GM19455 (cell line): ENCODE data around the gene SEC14L5.
"Not testable (repeated sequence)": the region's sequence is repeated elsewhere in the genome, so short reads cannot be mapped to it uniquely, and the experiment has no call there.

Experiments used
- ATAC-seq: cut with Tn5 transposase; IDR thresholded peaks from one replicate; pipeline ENCODE4 v1.9.1; 2021; ENCODE audit not compliant: unreplicated experiment

Gene SEC14L5

GRCh38 chr16:4949986-4950385 is 8.1 kb upstream of the SEC14L5 start:
- no peak for ATAC-seq

DNA sequence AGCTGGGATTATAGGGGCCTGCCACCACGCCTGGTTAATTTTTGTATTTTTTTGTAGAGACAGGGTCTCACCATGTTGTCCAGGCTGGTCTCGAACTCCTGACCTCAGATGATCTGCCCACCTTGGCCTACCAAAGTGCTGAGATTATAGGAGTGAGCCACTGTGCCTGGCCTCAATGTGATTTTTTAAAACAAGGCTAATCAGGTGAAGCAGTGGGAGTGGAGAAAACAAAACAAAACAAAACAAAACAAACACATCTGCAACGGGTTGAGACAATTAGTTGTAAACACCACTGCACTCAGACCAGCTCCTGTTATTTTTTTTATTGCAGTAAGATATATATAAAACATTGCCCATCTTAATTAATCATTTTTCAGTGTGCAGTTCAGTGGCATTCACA is 6.5 kb upstream of the SEC14L5 start:
- ATAC-seq = not testable (repeated sequence)

DNA sequence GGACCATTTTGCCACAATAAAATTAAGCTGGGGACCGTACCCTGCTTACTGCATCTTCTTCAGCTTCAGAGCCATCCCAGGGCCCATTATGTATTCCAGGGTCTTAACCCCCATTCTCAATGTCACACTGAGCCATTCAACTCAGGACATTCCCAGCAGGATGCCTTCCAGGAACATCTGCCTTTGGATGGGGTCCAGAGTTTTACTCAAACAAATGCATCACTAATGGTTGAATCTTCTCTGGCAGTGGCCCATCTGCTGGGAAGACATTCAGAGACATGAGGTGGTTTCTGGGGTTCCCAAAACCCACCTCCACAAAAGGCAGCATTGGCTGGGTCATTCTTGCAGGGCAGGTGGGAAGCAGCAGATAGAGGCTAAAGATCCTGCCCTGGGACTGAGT is 3.4 kb upstream of the SEC14L5 start:
- no peak for ATAC-seq

DNA sequence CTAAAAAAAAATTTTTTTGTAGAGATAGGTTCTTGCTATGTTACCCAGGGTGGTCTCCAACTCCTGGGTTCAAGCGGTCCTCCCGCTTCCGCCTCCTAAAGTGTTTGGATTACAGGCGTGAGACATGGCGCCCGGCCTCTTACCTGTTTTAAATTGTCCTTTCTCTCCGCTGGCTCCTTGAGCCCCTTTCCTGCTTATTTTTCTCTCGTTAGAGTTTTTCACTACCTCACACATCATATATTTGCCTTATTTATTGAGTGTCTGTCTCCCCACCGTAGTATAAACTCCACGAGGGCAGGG is 760 bp upstream of the SEC14L5 start:
- ATAC-seq = no peak

DNA sequence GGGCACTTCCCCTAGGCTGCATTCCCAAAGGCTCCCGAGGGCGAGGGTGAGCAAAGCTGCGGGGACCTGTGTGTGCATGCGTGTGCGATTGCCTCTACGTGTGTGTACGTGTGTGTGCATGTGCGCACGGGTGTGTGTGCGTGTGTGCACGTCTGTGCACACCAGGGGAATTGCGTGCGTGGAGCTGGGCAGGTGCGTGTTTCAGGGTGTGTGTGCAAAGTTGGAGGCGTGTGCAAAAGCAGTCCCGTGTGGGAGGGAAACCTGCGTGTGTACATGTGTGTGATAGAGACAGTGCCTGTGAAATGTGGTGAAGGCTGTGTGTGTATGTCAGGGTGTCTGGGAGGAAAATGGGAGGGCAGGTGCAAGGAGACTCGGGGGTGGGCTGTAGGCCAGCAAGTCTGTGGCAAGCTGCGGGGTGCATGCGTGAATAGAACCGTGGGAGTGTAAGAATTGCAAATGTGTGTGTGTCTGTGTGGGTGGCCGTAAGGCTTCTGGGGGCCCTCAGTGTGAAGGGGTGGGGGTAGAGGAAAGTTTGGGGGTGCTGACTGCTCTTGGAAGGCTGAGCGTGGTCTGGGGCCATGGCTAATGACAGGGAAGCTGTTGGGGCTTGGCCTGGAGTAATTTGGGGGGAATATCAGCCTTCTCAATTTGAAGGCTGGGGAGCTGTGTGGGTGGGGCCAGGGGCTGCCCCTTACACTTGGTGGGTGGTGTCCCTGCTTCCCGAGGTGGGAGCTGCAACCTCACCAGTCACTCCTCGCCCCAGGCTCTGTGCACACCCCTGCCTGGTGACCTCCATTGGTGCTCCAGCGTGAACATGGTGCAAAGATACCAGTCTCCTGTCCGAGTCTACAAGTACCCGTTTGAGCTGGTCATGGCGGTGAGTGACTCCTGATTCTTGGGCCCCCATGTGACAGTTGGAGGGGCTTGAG is 644 bp downstream of the SEC14L5 start:
- no peak for ATAC-seq

- no peak for ATAC-seq
Observed at GRCh38 chr16:4960579-4960978, 2.4 kb downstream of the SEC14L5 start.

- no peak for ATAC-seq
Observed at GRCh38 chr16:4962716-4963115, 4.6 kb downstream of the SEC14L5 start.

DNA sequence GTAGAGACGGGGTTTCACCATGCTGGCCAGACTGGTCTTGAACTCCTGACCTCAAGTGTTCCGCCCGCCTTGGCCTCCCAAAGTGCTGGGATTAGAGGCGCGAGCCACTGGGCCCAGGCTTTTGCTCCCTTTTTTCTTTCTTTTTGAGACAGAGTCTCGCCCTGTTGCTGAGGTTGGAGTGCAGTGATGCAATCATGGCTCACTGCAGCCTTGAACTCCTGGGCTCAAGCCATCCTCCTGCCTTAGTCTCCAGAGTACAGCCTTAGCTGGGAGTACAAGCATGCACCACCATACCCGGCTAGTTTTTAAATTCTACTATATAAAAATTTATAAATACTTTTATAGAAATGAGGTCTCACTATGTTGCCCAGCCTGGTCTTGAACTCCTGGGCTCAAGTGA is 5.4 kb downstream of the SEC14L5 start:
- ATAC-seq = not testable (repeated sequence)

DNA sequence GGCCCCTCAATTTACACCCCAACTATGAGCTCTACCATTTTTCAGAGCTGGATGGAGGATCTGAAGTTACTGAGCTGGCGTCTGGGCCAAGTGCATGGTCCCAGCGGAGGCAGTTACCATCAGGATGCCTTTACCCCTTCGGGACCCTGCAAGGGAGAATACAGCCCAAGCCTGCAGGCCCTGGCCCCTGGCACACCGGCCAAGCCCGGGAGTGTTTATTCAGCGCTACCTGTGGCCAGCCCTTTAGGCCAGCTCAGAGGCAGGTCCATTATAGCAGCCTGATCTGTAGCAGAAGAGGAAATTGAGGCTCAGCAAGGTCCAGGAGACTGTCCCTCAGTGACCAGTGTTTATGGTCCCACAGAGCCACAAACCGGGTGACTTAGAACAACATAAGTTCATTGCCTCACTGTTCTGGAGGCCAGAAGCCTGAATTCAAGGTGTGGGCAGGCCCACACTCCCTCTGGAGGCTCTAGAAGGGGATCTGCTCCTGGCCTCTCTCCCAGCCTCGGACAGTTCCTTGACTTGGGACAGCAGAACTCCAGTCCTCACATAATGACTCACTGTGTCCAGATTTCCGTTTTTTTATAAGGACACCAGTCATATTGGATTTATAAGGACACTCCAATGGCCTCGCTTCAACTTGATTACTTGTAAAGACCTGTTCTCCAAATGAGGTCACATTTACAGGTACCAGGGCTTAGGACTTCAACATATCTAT is 8.8 kb downstream of the SEC14L5 start:
- ATAC-seq = no peak

GRCh38 chr16:4968278-4968677 is 10.1 kb downstream of the SEC14L5 start:
- ATAC-seq = not testable (repeated sequence)

DNA sequence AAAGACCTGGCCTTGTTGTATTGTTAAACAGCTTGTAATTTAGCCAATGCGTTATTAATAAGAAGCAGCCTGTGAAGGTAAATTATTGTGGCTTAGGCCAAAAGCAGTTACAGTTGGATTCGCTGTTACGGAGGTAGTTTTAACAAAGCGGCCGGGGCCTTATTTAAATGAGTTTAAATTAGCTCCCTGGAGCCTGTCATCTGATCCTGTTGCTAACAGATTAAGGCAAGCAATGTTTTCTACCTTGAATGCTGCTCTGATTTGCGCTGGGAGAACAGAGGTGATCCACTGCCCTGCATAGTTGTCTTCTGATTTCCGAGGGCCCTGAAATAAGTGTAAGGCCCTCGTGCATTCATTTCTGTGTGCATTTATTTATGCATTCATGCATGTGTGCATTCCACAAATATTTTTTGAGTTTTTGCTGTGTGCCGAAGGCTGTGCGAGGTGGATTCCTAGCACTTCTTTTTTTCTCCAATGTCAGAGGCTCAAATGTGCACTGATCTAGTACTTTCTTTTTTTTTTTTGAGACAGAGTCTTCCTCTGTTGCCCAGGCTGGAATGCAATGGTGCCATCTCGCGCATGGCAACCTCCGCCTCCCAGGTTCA is 10.9 kb downstream of the SEC14L5 start:
- ATAC-seq = no peak

DNA sequence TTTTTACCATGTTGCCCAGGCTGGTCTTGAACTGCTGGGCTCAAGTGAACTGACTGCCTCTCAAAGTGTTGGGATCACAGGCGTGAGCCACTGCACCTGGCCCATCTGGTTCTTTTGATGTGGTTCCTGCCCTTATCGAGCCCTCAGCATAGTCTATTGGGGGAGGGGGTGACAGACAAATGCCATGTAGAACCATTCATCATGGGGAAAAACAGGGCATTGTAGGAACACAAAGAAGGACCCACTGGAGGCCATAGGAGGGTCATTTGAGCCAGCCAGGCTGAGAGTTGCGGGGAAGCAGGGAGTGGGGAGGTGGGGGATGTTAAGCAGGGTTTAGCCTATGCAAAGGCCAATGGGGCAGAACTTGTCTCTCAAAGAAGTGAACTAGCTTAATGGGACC is 11.9 kb downstream of the SEC14L5 start:
- ATAC-seq = no peak

GRCh38 chr16:4972938-4973587 is 14.9 kb downstream of the SEC14L5 start:
- no peak for ATAC-seq

DNA sequence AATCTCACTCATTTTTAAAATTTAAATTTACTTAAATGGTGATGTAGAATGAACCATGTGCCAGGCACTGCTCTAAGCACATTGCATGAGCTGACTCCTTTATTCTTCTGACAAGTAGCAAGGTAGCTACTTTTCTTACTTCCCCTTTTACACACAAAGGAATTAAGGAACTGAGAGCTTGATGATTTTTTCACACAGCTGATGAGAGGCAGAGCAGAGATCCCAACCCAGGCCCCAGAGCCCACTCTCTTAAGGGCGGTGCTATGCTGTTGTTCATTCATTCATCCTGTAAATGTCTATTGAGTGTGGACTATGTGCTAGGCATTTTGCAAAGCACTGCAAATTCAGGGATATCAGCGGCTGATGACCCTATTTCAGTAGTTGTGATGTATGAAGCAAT is 17.9 kb downstream of the SEC14L5 start:
- peak; percentile 71 for ATAC-seq

- no peak for ATAC-seq
Observed at GRCh38 chr16:4976611-4977145, 18.5 kb downstream of the SEC14L5 start.

DNA sequence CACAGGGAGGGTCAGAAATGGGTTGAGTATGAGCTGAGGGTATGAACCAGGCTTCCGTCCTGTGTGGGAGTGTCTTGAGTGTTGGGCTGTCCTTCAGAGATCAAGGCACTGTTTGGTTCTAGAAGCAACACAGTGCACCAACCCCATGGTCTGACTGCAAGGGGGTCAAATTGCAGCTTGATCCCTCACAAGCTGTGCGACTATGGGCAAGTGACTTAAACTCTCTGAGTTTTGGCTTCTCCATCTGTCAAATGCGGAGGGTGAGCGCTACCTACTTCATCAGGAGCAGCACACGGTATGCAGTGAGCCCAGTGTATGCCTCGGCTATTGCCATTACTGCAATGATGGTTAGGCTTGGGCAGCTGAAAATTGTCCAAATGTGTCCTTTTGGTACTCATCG is 21.0 kb downstream of the SEC14L5 start:
- ATAC-seq = no peak

GRCh38 chr16:4979736-4980660 is 21.9 kb downstream of the SEC14L5 start:
- ATAC-seq = no peak

- ATAC-seq = no peak
Observed at GRCh38 chr16:4980691-4981090, 22.6 kb downstream of the SEC14L5 start.

DNA sequence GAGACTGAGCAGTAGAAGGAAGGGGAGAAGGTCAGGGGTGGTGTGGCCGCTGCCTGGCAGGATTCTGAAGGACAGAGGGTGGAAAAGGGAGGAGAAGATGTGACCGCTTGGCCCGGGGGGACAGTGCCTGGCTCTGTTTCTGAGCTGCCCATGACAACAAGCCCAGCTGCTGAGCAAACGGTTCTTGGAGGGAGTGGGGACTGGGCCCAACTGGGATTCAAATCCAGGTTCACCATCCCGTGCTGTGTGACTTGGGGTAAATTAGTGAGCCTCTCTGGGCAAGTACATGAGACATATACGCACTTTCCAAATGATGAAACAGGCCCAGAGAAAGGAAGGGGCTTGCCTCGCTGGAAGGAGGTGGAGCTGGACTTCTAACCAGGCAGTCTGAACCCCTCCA is 23.3 kb downstream of the SEC14L5 start:
- no peak for ATAC-seq
